Stimulated activated CD8-positive, alpha-beta memory T cell treated with anti-CD3 and anti-CD28 coated beads, Interleukin-7, amount 100 ng/mL, for 1 hour (primary cell): ENCODE results near the gene EPHB1.

Experiments
- DNase-seq, 2 donors: peaks; one replicate each; pipeline ENCODE4 v3.0.0-alpha.2; 2020; ENCODE audit warnings: low read depth in 2 of 2

The EPHB1 gene

DNA sequence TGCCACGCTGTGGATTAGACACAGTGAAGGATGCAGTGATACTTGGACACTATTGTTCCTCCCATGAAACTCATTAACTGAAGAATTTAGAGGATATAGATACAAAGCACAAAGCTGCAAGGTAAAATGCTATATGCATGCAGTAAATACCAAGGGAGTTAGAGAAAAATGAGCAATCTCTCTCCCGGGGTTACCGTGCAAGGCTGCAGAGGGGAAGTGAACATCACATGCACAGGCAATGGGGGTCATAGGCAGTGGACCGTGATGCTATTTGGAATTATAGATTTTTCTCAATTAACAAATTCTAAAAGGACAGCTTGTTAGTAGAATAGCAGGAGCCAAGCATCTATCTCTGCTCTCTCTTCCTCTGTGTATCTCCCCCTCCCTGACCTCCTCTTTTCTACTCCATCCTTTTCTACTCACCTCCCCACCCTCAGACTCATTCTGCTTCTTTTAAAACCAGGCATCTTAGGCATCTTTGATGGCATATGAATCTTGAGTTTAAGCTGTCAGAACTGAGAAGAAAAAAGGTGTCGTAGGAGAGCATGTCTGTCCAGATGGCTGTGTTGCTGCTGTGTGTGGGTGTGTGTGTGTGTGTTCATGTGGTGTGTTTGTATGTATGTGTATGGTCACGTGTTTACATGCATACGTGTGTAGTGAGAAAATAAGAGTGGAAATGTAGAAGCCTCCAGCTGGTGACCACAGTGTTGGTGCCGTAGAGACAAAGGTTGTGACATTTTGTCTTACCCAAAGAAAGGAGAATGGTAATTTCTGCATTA lies 339.0 kb downstream of the EPHB1 start:
- no peak for DNase-seq

DNA sequence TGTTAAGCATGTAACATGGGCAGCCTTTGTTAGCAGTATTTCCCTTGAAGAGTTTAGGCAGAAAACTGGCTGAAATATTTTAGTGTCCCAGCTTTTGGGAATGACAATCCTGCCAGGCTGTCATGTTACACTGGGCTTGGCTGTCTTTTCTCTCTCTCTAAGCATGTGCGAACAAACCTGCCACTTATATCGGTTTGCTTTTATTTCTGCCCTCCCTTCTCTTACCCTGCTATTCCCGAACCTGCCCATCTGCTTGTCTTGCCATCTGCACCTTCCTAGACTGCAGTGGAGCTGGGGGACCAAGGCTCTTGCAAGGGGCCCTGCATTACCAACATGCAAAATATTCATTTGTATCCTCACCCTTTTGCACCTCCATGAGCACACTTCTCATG lies 339.6 kb downstream of the EPHB1 start:
- no peak for DNase-seq

DNA sequence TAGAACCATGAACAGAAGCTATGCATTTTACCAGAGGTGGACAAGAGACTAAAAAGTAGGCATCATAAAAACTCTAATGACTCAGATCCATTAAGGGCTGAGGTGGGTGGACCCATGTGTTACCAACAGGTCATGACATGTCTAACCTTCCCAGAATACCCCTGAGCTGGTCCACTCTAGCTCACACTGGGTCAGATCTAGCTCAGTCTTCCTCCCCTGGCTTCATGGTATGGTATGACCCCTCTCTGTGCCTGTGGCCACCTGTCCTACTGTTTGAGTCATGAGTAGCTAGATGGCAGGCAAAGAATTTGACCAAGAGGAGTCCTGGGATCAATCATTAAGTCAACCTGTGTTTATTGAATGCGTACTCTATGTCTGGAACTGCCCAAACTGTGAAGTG lies 340.4 kb downstream of the EPHB1 start:
- DNase-seq: no peak

DNA sequence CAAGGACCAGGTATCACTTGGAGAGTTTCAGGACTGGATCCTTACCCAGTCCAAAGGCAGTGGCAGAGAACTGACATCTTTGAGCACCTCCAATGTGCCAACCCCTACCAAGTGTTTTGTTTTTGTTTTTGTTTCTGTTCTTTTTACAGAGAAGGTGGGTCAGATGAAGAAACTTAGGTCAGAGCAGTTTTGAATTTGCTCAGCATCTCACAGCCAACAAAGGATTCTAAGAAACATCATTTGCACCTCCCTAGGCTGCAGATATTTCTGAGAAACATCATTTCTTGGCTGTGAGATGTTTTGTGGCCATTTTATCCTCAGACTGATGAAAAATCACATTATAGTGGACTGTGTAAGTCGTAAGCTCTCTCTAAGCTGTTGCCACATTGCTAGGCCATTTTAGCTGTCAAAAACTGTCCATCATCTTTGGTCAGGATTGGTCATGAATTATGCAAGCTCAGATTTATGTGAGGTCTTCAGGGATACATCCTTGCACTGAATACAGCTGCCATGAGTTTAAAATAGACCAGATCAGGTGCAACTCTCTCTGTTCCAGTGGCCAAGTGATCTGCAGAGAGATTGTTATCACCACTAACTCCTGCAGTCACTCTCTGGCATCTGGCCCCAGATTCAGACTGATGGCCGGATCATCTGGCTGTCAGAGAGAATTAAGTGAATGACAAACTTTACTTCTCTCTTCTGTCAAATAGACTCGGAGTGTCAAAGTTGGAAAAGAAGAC lies 341.5 kb downstream of the EPHB1 start:
- DNase-seq: no peak

DNA sequence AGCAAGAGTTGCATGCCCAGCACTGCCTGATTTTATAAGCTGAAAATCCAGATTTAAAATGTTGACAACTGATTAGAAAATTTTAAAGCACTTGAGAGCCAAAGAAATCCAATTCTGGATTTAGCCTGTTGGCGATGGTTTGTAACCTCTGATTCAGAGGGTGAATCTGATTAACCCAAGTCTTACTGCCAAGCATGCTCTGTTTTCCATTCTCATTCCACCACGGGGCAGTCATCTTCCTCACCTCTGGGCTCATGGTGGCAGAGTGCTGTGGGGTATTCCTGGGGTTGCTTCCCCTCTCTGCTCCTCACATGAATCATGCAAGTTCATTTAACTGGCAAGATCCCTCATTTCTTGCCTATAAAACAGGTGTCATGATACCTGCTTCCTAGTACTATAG lies 342.2 kb downstream of the EPHB1 start:
- DNase-seq: no peak

DNA sequence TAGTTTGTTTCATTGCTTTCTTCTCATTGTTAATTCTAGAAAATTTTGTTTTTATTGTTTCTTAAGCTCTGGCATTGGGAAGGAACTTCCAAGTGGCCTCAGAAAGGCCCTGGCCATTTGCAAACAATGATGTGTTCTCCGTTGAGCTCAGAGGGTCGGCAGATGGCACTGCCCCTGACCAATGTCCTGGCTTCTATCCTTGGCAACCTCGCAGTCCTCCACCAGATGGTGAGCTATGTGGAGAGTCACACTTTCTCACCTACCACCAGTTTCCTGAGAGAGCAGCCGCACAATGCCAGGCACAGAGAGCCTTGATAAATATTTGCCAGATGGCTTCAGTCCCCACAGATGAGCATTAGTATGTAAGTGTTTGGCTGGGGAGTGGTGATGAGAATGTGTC lies 343.7 kb downstream of the EPHB1 start:
- DNase-seq: no peak

DNA sequence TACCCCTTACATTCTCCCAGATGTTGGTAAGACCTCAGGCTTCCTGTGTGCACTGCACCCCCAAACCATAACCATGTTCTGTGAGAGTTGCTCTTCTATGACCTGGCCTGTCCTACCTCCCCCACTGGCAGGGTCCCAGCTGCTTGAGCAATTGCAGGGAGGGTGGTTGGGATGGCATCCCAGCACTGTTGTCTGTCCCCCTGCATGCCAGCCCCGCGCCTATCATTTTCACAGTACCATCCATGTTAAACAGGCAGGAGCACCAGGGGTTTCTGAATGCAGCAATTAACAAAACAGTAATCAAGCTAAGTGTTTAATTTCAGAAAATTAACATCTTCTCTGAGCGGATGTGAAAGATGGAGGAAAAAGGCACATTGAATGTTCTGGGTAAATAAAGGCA lies 345.5 kb downstream of the EPHB1 start:
- no peak for DNase-seq

DNA sequence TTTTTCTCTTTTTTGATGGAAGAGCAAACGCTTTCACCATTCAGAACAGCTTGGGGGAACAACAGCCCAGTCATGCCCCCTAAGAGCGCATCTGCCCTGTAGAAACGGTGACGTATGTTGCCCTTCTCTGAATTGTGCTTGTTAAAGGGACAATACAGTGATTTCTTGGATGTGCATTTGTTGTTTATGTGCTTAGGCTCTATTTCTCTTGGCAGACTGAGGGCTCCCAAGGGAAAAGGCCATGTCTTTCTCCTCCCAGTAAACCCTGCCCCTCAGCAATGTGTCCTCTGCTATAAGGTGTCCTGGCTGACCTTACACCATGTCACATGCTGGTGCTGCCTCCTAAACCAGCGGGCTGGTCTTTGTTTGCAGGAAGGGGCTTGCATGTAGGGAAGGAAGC lies 346.1 kb downstream of the EPHB1 start:
- no peak for DNase-seq

DNA sequence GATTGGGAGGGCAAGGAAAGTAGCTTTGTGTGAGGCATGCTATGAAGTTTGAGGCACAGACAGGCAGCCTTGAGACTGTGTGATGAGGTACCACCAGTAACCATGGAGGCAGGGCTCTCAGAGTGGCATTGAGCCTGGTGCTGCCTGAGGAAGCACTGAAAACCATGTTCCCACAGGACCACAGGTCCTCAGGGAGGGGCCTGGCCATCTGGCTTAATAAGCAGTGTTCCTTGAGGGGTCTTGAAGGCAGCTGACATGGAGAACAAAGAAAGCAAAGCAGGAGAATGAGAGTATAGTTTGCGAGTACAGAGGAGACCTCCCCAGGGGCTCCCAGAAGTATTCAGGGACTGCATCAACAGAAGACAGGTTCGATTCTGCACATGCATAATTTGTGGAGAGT lies 346.6 kb downstream of the EPHB1 start:
- DNase-seq: no peak

DNA sequence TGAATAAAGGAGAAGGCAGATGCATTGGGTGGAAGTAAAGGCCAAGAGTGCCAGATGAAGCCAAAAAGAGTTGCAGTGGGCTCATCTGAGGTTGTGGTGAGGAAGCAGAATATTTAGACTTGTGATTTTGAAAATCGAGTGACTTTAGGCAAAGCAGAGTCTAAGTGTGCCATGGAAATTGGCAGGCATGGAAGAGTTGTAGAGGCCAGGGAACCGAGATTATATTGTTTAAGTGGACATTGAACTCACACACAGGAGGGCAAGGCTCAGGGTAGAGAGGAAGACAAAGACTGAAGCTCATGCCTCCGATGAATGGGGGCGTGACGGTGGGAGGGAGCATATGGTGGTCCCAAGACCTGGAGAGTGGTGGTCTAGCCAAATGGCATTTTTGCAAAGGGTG lies 347.5 kb downstream of the EPHB1 start:
- no peak for DNase-seq

DNA sequence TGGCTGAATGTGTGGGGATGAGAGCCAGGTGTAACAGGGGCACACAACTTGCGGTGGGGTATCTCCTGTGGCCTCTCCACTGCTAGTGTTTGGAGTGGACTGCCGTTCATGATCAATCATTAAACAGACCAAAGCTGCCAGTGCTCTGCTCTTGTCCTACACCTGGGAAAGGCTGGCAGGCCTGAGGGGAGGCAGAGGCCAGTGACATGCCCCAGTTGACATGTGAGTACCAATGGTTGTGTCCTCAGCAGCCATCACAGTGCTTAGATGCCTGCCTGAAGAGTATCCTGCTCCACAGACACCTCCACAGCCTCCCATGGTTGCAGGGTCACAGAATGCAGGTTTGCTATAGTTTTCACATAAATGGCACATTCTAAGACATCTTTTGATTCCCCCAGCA lies 348.4 kb downstream of the EPHB1 start:
- no peak for DNase-seq

DNA sequence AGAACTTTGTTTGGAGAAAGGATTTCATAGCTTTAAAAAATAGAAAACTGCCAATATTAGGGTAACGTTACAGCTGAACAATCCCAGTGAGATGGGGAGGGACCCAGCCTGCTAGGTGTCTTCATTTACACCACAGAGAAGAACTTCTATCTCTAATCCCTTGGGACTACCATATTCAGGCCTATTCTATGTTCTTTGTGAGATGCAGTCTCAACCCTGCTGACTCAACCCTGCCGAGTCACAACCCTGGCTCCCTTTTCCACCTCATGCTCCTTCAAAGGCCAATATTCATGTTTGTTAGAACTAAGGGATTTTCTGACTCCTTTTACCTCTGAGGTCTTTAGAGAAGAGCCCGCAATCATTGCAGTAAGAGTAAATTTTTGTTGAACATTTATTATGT lies 350.5 kb downstream of the EPHB1 start:
- no peak for DNase-seq

DNA sequence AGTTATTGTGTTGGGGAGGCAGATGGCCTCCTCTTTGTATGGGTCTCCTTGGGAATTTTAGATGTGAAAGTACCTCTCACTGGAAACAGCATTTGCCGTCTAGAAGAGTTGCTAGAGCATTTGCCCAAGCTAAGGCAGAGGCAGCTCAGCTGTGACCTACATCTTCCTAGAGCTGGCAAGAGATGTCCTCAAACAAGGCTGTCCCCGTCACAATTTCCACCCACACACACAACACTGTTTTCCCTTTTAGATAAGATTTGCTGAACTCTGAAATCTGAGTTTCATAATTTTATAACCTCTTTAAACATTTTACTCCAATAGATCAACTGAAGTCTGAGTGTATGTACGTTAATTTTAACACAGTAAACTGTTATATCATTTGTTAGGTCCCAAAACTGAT lies 352.6 kb downstream of the EPHB1 start:
- DNase-seq: no peak

DNA sequence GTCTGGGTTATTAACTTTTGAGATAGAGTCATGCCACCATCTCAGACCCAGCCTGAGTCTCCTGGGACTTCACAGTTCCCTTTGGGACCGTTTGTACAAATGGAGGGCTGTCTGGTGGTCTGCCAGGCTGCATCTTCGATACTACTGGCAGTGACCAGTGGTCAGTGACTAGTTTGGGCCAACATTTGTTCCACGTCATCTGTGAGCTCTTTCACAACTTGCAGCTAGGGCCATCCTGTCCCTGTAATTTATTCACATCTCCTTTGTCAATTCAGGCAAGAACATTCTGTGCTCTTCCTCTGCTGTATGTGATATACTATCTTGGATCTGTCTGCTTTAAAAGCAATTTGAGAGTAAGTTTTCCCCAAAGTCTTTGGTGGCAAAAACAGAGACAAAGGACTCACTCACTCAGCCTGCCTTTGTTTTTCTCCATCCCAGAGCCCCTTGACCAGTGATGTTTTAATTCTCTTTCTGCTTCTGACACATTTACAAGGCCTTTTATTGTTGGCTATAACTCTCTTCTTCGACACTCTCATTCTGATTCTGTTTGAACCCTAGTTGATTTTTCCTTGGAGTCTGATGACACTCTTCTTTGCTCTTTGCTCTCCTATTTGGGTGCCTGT lies 353.4 kb downstream of the EPHB1 start:
- DNase-seq: no peak

DNA sequence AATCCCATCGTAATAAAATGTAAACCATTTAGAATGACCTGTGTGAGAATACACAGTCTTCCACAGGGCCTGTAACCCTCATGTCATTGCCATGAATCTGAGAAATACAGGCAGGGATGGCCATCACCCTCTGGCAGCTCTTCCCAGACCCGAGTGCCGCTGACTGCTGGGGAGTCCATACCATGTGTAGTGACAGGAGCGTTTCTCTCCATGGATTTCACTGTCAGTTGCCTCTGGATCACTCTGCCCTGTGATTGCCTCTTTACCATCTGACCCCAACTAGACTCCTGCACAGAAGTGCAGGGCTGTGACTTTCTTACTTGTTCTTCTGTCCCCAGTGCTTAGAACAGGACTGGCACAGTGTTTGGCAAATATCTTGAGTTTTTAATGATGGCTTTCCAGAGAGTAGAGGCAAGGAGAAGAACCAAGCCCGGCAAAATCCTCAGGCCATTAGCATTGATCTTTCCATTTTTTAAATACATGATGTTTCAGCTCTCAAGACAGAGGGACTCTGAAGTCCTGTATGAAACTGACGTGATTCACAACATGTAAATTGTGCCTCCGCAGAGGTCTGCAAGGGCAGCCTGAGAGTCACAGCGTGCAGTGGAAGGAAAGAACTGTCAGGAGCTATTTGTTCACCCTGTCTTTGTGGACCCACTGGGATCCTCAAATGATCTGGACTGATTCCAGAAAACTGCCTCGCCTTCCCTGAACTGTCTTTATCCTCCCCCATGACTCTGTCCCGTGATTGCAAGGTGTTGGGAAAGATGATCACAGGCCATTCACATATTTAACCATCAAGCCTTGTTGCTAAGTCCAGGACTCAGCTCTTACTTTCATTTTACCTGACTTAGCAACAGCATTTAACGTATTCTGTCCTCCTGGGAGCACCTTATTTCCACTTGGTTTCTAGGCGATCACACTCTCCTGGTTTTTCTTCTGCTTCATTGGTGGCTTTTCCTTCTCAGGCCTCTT lies 354.9 kb downstream of the EPHB1 start:
- DNase-seq: no peak

DNA sequence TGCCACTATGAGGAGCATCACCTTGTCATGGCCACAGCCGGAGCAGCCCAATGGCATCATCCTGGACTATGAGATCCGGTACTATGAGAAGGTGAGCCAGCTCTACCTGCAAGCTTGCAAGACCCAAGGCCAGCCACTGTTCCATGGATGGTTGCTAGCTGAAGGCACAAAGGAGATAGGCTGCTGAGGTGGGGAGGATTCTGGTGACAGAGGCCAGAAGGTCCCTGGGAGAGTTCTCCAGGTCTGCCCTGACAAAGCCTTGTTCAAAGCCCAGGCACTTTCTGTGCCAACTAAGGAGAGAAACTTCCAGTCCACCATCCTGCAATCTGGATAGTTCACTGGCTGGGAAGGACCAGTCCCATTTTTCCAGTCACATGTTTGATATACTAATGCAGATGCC lies 359.1 kb downstream of the EPHB1 start:
- DNase-seq: no peak

DNA sequence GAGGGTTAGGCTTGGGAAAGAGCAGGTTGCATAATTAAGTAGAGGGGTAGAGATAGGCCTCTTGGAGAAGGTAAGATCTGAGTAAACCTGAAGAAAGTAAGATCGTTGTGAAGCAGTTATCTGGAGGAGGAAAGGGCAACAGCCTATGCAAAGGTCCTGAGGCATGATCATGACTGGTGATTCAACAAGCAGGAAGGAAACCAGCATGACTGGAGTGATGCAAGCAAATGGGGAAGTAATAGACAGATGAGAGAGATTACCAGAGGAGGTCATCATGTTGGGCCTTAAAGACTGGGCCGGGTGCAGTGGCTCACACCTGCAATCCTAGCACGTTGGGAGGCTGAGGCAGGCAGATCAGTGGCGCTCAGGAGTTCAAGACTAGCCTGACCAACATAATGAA lies 360.2 kb downstream of the EPHB1 start:
- no peak for DNase-seq

DNA sequence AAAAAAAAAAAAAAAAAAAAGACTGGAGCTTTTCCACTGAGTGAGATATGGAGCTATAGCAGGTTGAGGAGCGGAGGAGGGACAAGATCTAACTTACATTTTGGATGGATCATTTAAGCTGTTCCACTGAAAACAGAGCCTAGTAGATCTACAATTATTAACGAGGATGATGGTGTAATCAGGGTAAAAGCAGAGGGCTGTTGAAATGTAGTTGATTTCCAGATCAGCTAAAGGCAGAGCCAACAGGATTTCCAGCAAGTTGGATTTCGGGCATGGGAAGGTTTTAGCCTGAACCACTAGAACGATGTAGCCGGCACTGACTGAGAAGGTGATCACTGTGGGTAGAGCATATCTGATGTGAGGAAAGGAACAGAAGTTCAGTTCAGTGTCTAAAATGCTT lies 360.7 kb downstream of the EPHB1 start:
- no peak for DNase-seq

DNA sequence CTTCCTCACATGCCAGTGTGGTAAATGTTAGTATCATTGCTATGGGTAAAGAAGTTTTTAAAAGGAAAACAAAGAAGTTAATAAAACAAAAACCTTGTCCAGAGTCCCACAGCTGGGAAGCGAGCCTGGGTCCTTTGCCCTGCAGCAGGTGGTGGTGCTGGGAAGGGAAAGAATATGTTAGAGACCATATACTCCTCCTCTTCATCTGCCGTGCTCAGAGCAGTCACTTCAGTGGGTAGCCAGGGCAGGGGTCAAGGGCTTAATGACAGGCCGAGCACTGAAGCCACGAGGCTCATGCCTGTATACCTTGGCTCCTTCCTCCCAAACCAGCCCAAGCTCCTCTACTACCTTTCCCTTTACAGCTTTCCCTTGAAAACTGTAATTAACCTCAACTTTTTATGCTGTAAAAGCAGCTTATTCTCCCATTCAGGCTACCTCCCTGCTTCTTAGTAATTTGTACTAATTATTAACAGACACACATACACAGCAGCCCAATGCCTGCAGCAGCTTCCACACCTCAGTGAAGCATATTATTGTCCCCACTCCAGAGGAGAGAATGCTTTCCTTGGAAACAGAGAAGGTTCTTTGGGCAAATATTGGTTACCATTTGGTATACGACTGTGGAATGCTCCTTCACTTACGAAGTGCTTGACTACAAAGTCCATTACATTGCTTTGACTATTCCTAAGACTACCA lies 362.1 kb downstream of the EPHB1 start:
- no peak for DNase-seq

DNA sequence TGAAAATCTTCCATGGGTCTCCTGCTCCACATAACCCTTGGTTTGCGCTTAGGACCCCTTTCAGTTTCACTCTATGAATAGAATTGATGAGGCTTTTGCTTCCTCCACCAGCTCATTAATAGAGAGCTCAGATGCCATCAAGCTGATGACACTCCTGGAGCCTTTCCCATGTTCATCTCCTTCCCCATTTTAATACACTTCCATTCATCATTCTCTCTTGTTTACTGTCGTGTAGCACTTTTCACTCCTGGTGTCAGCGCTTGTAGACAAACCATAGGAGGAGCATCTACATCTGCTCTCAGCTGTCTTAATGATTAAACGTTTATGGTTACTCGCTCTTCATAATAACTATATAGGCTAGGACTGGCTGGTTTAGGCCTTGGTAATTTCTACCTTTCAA lies 363.5 kb downstream of the EPHB1 start:
- DNase-seq: no peak

DNA sequence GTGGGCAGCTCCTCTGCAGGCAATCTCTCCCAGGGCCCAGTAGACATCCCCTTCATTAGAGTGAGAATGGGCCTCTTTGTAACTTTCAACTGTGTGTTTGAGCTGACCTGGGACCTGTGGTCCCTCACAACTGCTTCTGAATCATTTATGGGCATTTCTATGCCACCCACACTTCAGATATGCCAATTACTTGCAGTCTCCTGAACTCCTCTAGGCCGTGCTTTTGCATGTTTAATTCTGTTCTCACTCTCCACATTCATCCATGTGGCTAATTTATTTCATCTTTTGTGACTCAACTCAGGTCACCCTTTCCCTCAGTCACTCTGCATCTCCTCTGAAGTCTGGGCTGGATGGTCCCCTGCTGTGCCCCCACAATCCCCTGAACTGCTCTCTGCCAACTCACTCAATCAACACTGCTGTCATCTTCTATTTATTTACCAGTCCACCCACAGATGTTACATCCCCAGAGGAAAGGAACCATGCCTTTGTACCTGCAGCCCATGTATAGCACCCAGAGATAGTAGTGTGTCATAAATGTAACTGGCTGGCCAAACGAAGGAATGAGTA lies 364.7 kb downstream of the EPHB1 start:
- DNase-seq: no peak
